Colonic mucosa (tissue), 4 donors: Measurements from ENCODE around the gene SMPDL3B. TPM values are rescaled to one million over a fixed set of nuclear protein-coding genes. Genes with fewer than 3 reads are reported as not detected.

ENCODE experiments used
- DNase-seq: peaks from one replicate; pipeline ENCODE4 v3.0.0-alpha.2; 2020
- H3K27ac ChIP-seq: fragments of 200-600 bp; one replicate; pipeline ENCODE4 v1.8.0; 2021
- H3K27me3 ChIP-seq: fragments of 200-600 bp; one replicate; pipeline ENCODE4 v1.8.0; 2021
- H3K36me3 ChIP-seq: fragments of 200-600 bp; one replicate; pipeline ENCODE4 v1.8.0; 2021
- H3K4me1 ChIP-seq: fragments of 200-600 bp; one replicate; pipeline ENCODE4 v1.8.0; 2021; ENCODE audit warnings: mild to moderate bottlenecking
- H3K4me3 ChIP-seq: fragments of 200-600 bp; one replicate; pipeline ENCODE4 v1.8.0; 2021
- H3K9ac ChIP-seq, 2 donors: one replicate each; pipeline ENCODE4 v1.7.0; 2013; ENCODE audit warnings: control low read depth in 2 of 2, low read depth in 2 of 2, low read length in 2 of 2
- H3K9me3 ChIP-seq: fragments of 200-600 bp; one replicate; pipeline ENCODE4 v1.8.0; 2021
- intact Hi-C: fragments of 100-400 bp; cut with DNase I; formaldehyde crosslinking; loops from one replicate; pipeline ENCODE4 v1.14.1; 2022
- total RNA-seq, 2 donors: library from RNA; stranded (reverse); fragmentation: NEBNext Ultra II Directional in 1 of 2; extraction: Animal tissue kit (Norgen Biotek cat#: 25700) in 1 of 2; gene quantifications; one replicate each; pipeline ENCODE4 v1.2.1, GENCODE V29; 2021
- TF ChIP-seq, protein P1 (sequence below): fragments of 200-600 bp; IDR thresholded peaks from one replicate; pipeline ENCODE4 v1.8.0; 2022; ENCODE audit warnings: antibody characterized with exemption, mild to moderate bottlenecking
- donor health status: healthy.
- donor health status: DM: no; HTN: no; CAD: no.
- donor health status: DM: no; HTN: no; CAD: no.

SMPDL3B gene
- total RNA-seq, 2 donors from 2014 or later: 27.4 to 38.6 TPM

DNA sequence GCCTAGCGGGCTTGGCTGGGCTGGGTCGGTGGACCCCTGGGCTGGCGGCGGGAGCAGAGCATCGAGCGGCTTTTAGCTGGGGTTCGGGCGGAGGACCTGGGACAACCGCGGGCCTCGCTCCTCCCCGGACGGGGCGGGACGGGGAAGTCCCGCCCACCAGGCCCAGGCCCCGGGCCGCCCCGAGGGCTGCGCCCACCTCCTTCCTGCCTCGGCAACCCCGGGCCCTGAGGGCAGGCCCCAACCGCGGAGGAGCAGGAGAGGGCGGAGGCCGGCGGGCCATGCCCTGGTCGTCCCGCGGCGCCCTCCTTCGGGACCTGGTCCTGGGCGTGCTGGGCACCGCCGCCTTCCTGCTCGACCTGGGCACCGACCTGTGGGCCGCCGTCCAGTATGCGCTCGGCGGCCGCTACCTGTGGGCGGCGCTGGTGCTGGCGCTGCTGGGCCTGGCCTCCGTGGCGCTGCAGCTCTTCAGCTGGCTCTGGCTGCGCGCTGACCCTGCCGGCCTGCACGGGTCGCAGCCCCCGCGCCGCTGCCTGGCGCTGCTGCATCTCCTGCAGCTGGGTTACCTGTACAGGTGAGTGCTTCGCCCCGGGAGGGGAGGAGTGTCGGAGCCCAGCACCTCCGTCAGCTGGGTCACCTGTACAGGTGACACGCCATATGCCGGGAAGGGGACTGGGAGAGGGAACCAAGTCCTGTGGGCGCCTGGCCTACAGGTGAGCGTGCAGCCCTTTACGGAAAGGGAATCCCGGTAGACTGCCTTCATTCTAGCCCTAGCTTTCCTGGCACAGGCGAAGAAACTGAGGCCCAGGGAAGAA is 25.2 kb downstream of the SMPDL3B start, which contains the start of gene XKR8:
TSS of gene XKR8 (plus strand) at position 182 of the 812 bp plus-strand sequence. CDS start at position 279, 97 bp downstream.
- no peaks in the 10 kb centered on the region for H3K9me3 ChIP-seq
- intact Hi-C loops: no loop called here

DNA sequence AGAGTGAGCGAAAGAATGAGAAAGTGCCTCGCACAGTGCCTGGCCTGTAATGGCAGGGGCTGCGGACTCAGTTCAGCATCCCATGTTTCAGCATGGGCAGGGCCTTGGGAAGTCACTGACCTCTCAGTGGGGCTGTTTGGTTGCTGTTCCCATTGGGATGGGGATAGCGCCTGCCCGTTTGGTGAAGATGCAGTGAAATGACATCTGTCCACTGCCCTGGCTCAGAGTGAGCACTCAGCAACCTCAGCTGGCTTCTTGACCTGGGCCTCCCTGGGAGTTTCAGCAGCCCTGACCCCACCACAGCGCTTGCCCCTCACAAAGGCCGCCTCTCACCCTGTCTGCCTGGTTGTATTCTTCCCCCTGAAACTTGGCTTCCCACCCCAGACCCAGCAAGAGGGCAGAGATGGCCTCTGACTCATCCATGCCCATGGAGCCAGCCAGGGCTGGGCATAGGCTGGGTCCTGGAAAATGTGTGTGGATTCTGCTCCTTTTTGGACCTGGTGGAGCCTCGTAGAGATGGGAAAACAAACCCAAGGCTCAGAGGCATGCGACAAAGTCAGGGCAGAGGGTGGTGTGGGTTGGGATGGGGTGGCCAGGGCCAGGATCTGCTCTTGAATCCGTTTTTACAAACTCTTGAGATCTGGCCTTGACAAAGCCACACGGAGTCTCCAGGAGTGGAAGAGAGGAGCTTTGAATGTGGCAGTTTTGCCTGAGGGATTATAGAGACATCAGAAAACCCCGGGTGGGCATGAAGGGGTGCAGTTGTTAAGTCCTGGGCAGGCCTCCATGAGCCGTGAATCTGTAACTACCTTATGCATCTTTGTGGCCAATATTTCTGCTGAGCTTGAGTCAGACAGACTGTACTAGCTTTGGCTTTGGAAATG is 26.2 kb downstream of the SMPDL3B start:
- Histone ChIP-seq H3K36me3 (no peaks in the 10 kb centered on the region), H3K27me3 (no peaks in the 10 kb centered on the region), H3K9ac (peak overlapping the region; percentile 88), H3K9me3 (no peaks in the 10 kb centered on the region), H3K27ac (peak overlapping the region; percentile 97), H3K4me1 (peaks cover 3% of the 10 kb centered on the region), H3K4me3 (peak overlapping the region; percentile 61)
- intact Hi-C loops: no loop called here
- DNase-seq: no peak
- TF ChIP-seq, protein P1, sequence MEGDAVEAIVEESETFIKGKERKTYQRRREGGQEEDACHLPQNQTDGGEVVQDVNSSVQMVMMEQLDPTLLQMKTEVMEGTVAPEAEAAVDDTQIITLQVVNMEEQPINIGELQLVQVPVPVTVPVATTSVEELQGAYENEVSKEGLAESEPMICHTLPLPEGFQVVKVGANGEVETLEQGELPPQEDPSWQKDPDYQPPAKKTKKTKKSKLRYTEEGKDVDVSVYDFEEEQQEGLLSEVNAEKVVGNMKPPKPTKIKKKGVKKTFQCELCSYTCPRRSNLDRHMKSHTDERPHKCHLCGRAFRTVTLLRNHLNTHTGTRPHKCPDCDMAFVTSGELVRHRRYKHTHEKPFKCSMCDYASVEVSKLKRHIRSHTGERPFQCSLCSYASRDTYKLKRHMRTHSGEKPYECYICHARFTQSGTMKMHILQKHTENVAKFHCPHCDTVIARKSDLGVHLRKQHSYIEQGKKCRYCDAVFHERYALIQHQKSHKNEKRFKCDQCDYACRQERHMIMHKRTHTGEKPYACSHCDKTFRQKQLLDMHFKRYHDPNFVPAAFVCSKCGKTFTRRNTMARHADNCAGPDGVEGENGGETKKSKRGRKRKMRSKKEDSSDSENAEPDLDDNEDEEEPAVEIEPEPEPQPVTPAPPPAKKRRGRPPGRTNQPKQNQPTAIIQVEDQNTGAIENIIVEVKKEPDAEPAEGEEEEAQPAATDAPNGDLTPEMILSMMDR: no peak

More for the DNA sequence above, 25.2 kb downstream of the SMPDL3B start, which contains the start of gene XKR8:
- Histone ChIP-seq H3K4me1 (peaks cover 3% of the 10 kb centered on the region), H3K36me3 (no peaks in the 10 kb centered on the region), H3K9ac (peak within 1 kb of the TSS; percentile 88), H3K27me3 (no peaks in the 10 kb centered on the region), H3K27ac (peak within 1 kb of the TSS; percentile 97), H3K4me3 (peak within 1 kb of the TSS; percentile 61)
- peak; percentile 87 for DNase-seq
- TF ChIP-seq, protein P1: peak; percentile 34

DNA sequence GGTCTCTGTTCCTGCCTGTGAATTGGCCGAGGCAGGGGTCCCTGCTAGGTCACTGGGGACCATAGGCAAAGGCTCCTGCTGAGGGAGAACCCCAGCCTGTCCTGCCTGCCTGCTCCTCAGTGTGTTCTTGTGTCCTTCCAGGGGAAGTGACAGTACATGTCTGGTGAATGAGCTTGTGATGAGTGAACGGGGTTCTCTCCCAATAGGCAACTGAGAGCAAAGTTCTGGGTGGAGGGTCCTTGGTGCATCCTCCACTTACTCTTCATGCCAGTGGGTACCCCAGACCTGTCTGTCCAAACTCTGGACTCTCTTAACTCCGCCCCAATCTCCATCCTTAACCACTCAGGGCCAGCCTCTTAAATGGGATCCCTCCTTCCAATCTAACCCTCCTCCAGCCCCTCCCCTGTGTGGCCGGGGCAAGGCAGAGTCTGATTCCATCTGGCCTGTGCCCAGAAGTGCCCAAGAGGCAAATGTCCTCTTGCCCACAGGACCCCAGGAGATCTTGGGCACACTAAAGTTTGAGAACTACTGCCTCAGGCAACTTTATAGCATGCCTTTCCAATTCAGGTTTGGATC is 26.9 kb downstream of the SMPDL3B start:
- no peaks in the 10 kb centered on the region for H3K9me3 ChIP-seq
- H3K27me3 ChIP-seq: no peaks in the 10 kb centered on the region
- H3K36me3 ChIP-seq: no peaks in the 10 kb centered on the region
- no peak overlapping the region for H3K4me3 ChIP-seq
- intact Hi-C loops: no loop called here
- TF ChIP-seq, protein P1: no peak
- peak overlapping the region in 1 of 2 donors; percentile 88 for H3K9ac ChIP-seq
- no peak overlapping the region for H3K27ac ChIP-seq
- no peak for DNase-seq
- peaks cover 3% of the 10 kb centered on the region for H3K4me1 ChIP-seq

DNA sequence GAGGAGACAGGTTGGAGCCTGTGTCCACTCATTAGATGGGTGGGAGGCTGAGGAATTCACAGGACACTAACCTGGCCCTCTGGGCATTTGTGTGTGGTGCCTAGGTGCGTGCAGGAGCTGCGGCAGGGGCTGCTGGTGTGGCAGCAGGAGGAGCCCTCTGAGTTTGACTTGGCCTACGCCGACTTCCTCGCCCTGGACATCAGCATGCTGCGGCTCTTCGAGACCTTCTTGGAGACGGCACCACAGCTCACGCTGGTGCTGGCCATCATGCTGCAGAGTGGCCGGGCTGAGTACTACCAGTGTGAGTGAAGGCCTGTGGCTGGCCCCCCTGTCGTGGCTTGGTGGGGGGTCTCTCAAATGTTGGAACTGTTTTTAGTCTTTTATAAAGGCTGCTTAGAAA is 28.6 kb downstream of the SMPDL3B start:
- TF ChIP-seq, protein P1: no peak
- DNase-seq: no peak
- peaks cover 5% of the 10 kb centered on the region for H3K36me3 ChIP-seq
- intact Hi-C loops: no loop called here
- no peaks in the 10 kb centered on the region for H3K9me3 ChIP-seq
- H3K27ac ChIP-seq: no peak overlapping the region
- H3K9ac ChIP-seq: no peak overlapping the region
- H3K4me3 ChIP-seq: no peak overlapping the region
- H3K4me1 ChIP-seq: peaks cover 3% of the 10 kb centered on the region
- no peaks in the 10 kb centered on the region for H3K27me3 ChIP-seq

DNA sequence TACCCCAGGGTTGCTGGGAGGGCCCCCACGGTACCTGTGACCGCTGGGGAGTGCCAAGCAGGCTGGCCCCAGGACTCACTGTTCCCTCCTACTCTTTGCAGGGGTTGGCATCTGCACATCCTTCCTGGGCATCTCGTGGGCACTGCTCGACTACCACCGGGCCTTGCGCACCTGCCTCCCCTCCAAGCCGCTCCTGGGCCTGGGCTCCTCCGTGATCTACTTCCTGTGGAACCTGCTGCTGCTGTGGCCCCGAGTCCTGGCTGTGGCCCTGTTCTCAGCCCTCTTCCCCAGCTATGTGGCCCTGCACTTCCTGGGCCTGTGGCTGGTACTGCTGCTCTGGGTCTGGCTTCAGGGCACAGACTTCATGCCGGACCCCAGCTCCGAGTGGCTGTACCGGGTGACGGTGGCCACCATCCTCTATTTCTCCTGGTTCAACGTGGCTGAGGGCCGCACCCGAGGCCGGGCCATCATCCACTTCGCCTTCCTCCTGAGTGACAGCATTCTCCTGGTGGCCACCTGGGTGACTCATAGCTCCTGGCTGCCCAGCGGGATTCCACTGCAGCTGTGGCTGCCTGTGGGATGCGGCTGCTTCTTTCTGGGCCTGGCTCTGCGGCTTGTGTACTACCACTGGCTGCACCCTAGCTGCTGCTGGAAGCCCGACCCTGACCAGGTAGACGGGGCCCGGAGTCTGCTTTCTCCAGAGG is 31.8 kb downstream of the SMPDL3B start:
- no peak overlapping the region for H3K27ac ChIP-seq
- H3K4me1 ChIP-seq: no peaks in the 10 kb centered on the region
- DNase-seq: no peak
- no peak overlapping the region for H3K9ac ChIP-seq
- no peaks in the 10 kb centered on the region for H3K9me3 ChIP-seq
- H3K27me3 ChIP-seq: no peaks in the 10 kb centered on the region
- intact Hi-C loops: no loop called here
- H3K36me3 ChIP-seq: peaks cover 5% of the 10 kb centered on the region
- H3K4me3 ChIP-seq: no peak overlapping the region
- TF ChIP-seq, protein P1: no peak
